ENCODE results near the gene CYP4F8. TPM values are rescaled to one million over a fixed set of nuclear protein-coding genes. Genes with fewer than 3 reads are reported as not detected.

The CYP4F8 gene
- total and polyA plus RNA-seq, 9 of the 15 experiments (the other 6 are each of a cell fraction or from before 2014, with no cell fraction given), result not detected

DNA sequence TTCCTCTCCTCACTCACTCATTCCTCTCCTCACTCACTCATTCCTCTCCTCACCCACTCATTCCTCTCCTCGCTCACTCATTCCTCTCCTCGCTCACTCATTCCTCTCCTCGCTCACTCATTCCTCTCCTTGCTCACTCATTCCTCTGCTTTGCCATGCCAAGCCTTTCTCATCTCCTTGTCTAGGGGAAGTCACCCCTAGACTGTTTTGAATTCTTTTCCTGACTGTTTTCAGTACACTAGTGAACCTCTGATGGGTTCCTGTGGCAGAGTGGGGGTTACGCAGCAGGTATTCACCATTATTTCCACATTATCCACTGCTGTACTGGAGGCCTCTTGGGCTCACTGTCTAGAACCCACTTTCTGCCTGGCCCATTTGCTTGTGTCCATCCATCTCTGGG, 1.2 kb downstream of the CYP4F8 start:
- no peak for FAIRE-seq
- no peak for TF ChIP-seq HNRNPLL (IDR thresholded peaks at IDR 0.05; ENCODE audit: low read depth, low read length, poor library complexity, severe bottlenecking)
- no peak for TF ChIP-seq BRD9 (IDR thresholded peaks at IDR 0.05; ENCODE audit: low read depth, partially characterized antibody)
- no peak for TF ChIP-seq NCOA4 (IDR thresholded peaks at IDR 0.05; ENCODE audit: partially characterized antibody)
- TF ChIP-seq ELK3 (CRISPR knock-in tag; IDR thresholded peaks at IDR 0.05), result no peak
- TF ChIP-seq, protein P1, sequence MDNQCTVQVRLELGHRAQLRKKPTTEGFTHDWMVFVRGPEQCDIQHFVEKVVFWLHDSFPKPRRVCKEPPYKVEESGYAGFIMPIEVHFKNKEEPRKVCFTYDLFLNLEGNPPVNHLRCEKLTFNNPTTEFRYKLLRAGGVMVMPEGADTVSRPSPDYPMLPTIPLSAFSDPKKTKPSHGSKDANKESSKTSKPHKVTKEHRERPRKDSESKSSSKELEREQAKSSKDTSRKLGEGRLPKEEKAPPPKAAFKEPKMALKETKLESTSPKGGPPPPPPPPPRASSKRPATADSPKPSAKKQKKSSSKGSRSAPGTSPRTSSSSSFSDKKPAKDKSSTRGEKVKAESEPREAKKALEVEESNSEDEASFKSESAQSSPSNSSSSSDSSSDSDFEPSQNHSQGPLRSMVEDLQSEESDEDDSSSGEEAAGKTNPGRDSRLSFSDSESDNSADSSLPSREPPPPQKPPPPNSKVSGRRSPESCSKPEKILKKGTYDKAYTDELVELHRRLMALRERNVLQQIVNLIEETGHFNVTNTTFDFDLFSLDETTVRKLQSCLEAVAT (IDR thresholded peaks at IDR 0.05), result no peak
- TF ChIP-seq PRPF4 (IDR thresholded peaks at IDR 0.05; ENCODE audit: insufficient read depth, low read depth, low read length, poor library complexity, severe bottlenecking), result no peak
- TF ChIP-seq, protein P2, sequence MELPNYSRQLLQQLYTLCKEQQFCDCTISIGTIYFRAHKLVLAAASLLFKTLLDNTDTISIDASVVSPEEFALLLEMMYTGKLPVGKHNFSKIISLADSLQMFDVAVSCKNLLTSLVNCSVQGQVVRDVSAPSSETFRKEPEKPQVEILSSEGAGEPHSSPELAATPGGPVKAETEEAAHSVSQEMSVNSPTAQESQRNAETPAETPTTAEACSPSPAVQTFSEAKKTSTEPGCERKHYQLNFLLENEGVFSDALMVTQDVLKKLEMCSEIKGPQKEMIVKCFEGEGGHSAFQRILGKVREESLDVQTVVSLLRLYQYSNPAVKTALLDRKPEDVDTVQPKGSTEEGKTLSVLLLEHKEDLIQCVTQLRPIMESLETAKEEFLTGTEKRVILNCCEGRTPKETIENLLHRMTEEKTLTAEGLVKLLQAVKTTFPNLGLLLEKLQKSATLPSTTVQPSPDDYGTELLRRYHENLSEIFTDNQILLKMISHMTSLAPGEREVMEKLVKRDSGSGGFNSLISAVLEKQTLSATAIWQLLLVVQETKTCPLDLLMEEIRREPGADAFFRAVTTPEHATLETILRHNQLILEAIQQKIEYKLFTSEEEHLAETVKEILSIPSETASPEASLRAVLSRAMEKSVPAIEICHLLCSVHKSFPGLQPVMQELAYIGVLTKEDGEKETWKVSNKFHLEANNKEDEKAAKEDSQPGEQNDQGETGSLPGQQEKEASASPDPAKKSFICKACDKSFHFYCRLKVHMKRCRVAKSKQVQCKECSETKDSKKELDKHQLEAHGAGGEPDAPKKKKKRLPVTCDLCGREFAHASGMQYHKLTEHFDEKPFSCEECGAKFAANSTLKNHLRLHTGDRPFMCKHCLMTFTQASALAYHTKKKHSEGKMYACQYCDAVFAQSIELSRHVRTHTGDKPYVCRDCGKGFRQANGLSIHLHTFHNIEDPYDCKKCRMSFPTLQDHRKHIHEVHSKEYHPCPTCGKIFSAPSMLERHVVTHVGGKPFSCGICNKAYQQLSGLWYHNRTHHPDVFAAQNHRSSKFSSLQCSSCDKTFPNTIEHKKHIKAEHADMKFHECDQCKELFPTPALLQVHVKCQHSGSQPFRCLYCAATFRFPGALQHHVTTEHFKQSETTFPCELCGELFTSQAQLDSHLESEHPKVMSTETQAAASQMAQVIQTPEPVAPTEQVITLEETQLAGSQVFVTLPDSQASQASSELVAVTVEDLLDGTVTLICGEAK (IDR thresholded peaks at IDR 0.05), result no peak
- TF ChIP-seq, protein P2 (CRISPR knock-in tag; IDR thresholded peaks at IDR 0.05), result no peak
- TF ChIP-seq RBM15 (IDR thresholded peaks at IDR 0.05; ENCODE audit: insufficient read depth, low read length), result no peak
- no peak for TF ChIP-seq FOXK1 (CRISPR knock-in tag; IDR thresholded peaks at IDR 0.05; ENCODE audit: borderline replicate concordance)
- no peak for TF ChIP-seq DACH1 (IDR thresholded peaks at IDR 0.05; ENCODE audit: partially characterized antibody)
- no peak for TF ChIP-seq LCOR (CRISPR knock-in tag; IDR thresholded peaks at IDR 0.05)

More for the DNA sequence above, 1.2 kb downstream of the CYP4F8 start:
- H3K4me1 ChIP-seq (replicated peaks in 1 of 2; ENCODE audit: control insufficient read depth in 2 of 2, insufficient read depth in 2 of 2, low read length in 2 of 2), result no peaks in the 10 kb centered on the region
- H2AFZ ChIP-seq (ENCODE audit: low read depth, low read length), result no peak overlapping the region
- intact Hi-C loops (cut with micrococcal nuclease) (no loop called here), in situ Hi-C loops (cut with MboI) (loop anchor here (25.0 kb wide), 1 partner anchor 771 kb away; no protein-coding TSS in a partner anchor)
- ChIA-PET POLR2A (no interaction called here), CTCF (ENCODE audit: low intra/inter-chr PET ratio) (no interaction called here)
- no peaks in the 10 kb centered on the region for H3K36me3 ChIP-seq (ENCODE audit: control insufficient read depth, insufficient read depth, low read length)
- no peaks in the 10 kb centered on the region for H3K9me3 ChIP-seq (replicated peaks; ENCODE audit: control insufficient read depth, insufficient read depth, low read depth, low read length)
- H3K9me1 ChIP-seq (ENCODE audit: control insufficient read depth, insufficient read depth, low read length), result no peaks in the 10 kb centered on the region
- H3K9ac ChIP-seq (ENCODE audit: insufficient read depth in 1 of 2, low read depth in 2 of 2, low read length in 2 of 2), result no peak overlapping the region
- no peak for ATAC-seq
- no peak overlapping the region for H3K4me2 ChIP-seq (ENCODE audit: insufficient read depth, low read length)
- no peaks in the 10 kb centered on the region; the same call in 1 of the 2 replicates for H4K20me1 ChIP-seq (replicated peaks; ENCODE audit: control insufficient read depth, insufficient read depth, low read length)
- no peak overlapping the region for H3K27ac ChIP-seq (ENCODE audit: extremely low read depth, low read depth, low read length)
- H3K4me3 ChIP-seq, result no peak overlapping the region
- H3K27me3 ChIP-seq (ENCODE audit: control insufficient read depth in 2 of 2, insufficient read depth in 2 of 2, low read length in 2 of 2), result peaks cover 0 to 1% of the 10 kb centered on the region in 2 experiments; a peak in 2 of 5 replicates
- WGBS (ENCODE audit: insufficient coverage, low coverage, missing lambda C conversion rate), result 0% methylated on average over 1 of the region's 4 CpGs
- DNase-seq (ENCODE audit: extremely low read depth in 1 of 4, low spot score in 3 of 4), result no peak
- BruUV-seq (replicated peaks), result no TSS peak
- H3K79me2 ChIP-seq (ENCODE audit: control insufficient read depth, insufficient read depth, low read length), result no peaks in the 10 kb centered on the region
